Adrenal gland (tissue), 12 donors: ENCODE data around the gene LHX6. TPM values are rescaled to one million over a fixed set of nuclear protein-coding genes. Genes with fewer than 3 reads are reported as not detected.

Source experiments
- polyA plus RNA-seq, 3 donors: library from polyadenylated mRNA; stranded (reverse); fragments of 200-250 nt in 2 of 3; fragments of 350-450 nt in 1 of 3; fragmentation: Illumina TruSeq in 1 of 3; extraction: RNeasy Lipid Tissue Mini Kit (QIAGEN cat#74804) in 1 of 3; gene quantifications; one replicate each; pipeline ENCODE4 v1.2.3, GENCODE V29; 2013 to 2014
- total RNA-seq, 9 donors: library from RNA; depleted of rRNA in 4 of 9; stranded (reverse); fragments of >200 nt in 4 of 9; fragments of 120-200 nt in 1 of 9; fragmentation: NEBNext Ultra II Directional in 1 of 9; extraction: Animal tissue kit (Norgen Biotek cat#: 25700) in 1 of 9; gene quantifications; one replicate each; pipeline versions ENCODE4 v1.1.0 to v1.2.4, GENCODE V29; 2013 to 2023
- donor health status: healthy with polysubstance abuse.
- donor health status: Bipolar disorder and iron deficiency.
- donor health status: DM: yes; HTN: yes; CAD: no.
- donor health status: DM: no; HTN: no; CAD: no.
- donor health status: DM: no; HTN: no; CAD: no.
- donor health status: DM: yes; HTN: yes; CAD: no.

The LHX6 gene
- total and polyA plus RNA-seq, 12 donors: 0.17 to 3.6 (median 1.5) TPM

Other genes starting within 250 kb of the LHX6 start
- gene TTLL11, start 135.6 kb downstream of the LHX6 start, total RNA-seq: 10 to 100 TPM in 8 of 9 donors, 1 to 10 TPM in 1; 5.2 to 30.9 (median 17.1) TPM
- 1 to 10 TPM; 4.8 to 9.3 (median 5.9) TPM for gene TTLL11, start 135.6 kb downstream of the LHX6 start, polyA plus RNA-seq
- 10 to 100 TPM; 34.5 to 73.1 (median 68.8) TPM for gene NDUFA8, start 69.2 kb downstream of the LHX6 start, total RNA-seq
- gene NDUFA8, start 69.2 kb downstream of the LHX6 start, polyA plus RNA-seq: 100 to 1,000 TPM in 1 of 3 donors, 10 to 100 TPM in 2; 96.0 to 182 (median 99.1) TPM
- 1 to 10 TPM in 1 of 9 donors, under 1 TPM in 2, not detected in 6; 0.78 to 1.7 (median 0.80) TPM for gene MORN5, start 69.0 kb downstream of the LHX6 start, total RNA-seq
- gene MORN5, start 69.0 kb downstream of the LHX6 start, polyA plus RNA-seq: under 1 TPM in 1 of 3 donors, not detected in 2; 0.81 TPM
- gene RBM18, start 35.9 kb upstream of the LHX6 start, total RNA-seq: 10 to 100 TPM in 7 of 9 donors, 1 to 10 TPM in 2; 7.5 to 31.5 (median 18.5) TPM
- 10 to 100 TPM in 1 of 3 donors, 1 to 10 TPM in 2; 3.4 to 39.1 (median 5.5) TPM for gene RBM18, start 35.9 kb upstream of the LHX6 start, polyA plus RNA-seq
- gene MRRF, start 35.9 kb upstream of the LHX6 start, total RNA-seq: 10 to 100 TPM; 24.9 to 55.4 (median 34.6) TPM
- 10 to 100 TPM; 34.5 to 66.3 (median 49.3) TPM for gene MRRF, start 35.9 kb upstream of the LHX6 start, polyA plus RNA-seq
- 1 to 10 TPM in 8 of 9 donors, under 1 TPM in 1; 0.78 to 6.6 (median 5.6) TPM for gene PTGS1, start 142.1 kb upstream of the LHX6 start, total RNA-seq
- gene PTGS1, start 142.1 kb upstream of the LHX6 start, polyA plus RNA-seq: 1 to 10 TPM; 1.3 to 1.7 (median 1.6) TPM
- not detected for gene OR1J1, start 249.0 kb upstream of the LHX6 start, total RNA-seq
- not detected for gene OR1J1, start 249.0 kb upstream of the LHX6 start, polyA plus RNA-seq